Activated T-cell treated with anti-CD3 and anti-CD28 coated beads, Interleukin-2, amount 50 U/mL, for 4 hours (primary cell): ENCODE results near the gene CHD6. TPM values are rescaled to one million over a fixed set of nuclear protein-coding genes. Genes with fewer than 3 reads are reported as not detected.
A peak's percentile ranks its signal among the peaks of the same experiment; 100 is the strongest.

Experiments
- ATAC-seq, 2 donors: fragments of 200-7000 bp; cut with Tn5 transposase; one replicate each; pipeline ENCODE4 v1.10.0; 2021
- DNase-seq: peaks from one replicate; pipeline ENCODE4 v3.0.0-alpha.2; 2020
- H3K27me3 Mint-ChIP-seq: one replicate; pipeline ENCODE4 v1.8.0; 2021; ENCODE audit warnings: low read depth, mixed read lengths
- H3K36me3 Mint-ChIP-seq: one replicate; pipeline ENCODE4 v1.8.0; 2022; ENCODE audit warnings: mixed read lengths; ENCODE audit not compliant: insufficient read depth
- H3K4me1 Mint-ChIP-seq: one replicate; pipeline ENCODE4 v1.8.0; 2021; ENCODE audit warnings: low read depth, mixed read lengths
- H3K4me3 Mint-ChIP-seq: one replicate; pipeline ENCODE4 v1.8.0; 2021; ENCODE audit warnings: mild to moderate bottlenecking, moderate library complexity, mixed read lengths
- H3K9me3 Mint-ChIP-seq: one replicate; pipeline ENCODE4 v1.8.0; 2021; ENCODE audit warnings: mixed read lengths
- total RNA-seq, 3 donors: library from RNA; stranded (reverse); gene quantifications; one replicate each; pipeline ENCODE4 v1.2.1, GENCODE V29; 2021

CHD6 gene
- total RNA-seq, 3 donors from 2014 or later, result 13.7 to 15.8 (median 15.5) TPM

- Mint-ChIP-seq H3K4me1 (peaks cover 6% of the 10 kb centered on the region), H3K27me3 (peaks cover 38% of the 10 kb centered on the region), H3K9me3 (peaks cover 6% of the 10 kb centered on the region), H3K4me3 (peak within 1 kb of the TSS; percentile 33), H3K36me3 (no peaks in the 10 kb centered on the region)
- ATAC-seq, result peak; percentile 32 to 39
- no peak for DNase-seq
These were observed 251.4 kb downstream of the CHD6 start, which contains the start of gene EMILIN3 for GRCh38 chr20:41366546-41367392. Gene EMILIN3, minus strand, starts transcription at chr20:41366818. Its CDS starts 184 bp downstream, at chr20:41366634.

DNA sequence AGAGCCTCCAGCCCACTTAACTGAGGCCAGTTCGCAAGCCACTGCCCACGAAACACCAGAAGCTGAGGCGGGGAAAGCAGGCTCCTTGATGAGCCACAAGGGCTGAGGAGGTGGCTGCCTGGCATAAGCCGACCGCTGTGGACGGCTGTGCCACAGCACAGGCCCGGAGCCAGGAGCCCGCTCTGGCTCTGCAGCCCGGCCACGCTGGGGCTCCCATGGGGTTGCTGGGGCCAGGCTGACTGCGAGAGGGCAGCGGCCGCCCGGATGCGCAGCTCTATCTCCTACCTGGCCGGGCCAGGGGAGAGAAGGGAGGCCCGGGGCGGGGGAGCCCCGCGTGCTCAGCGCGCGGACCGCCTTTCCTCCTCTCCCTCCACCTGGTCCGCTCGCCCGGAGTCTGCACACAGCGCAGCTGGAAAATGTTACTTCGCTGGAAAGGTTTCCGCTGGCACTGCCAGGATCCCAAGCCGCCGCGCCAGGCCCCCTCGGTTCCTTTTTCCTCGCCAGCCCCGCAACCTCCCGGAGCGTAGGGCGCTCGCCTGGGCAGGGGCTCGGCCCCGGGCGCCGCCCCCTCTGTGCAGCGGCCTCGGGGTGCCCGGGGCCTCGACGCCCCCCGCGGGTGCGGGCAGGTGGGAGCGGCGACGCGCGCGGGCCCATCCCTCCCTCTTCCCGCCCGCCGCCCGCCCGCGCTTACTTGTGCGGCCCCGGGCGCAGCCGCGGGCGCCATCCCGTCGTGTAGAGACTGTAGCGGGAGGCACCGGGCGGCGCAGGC is 252.2 kb downstream of the CHD6 start:
- no peak overlapping the region for H3K4me3 Mint-ChIP-seq
- H3K36me3 Mint-ChIP-seq, result no peaks in the 10 kb centered on the region
- peak; percentile 58 to 62 for ATAC-seq
- DNase-seq, result no peak
- H3K4me1 Mint-ChIP-seq, result peaks cover 6% of the 10 kb centered on the region
- peaks cover 38% of the 10 kb centered on the region for H3K27me3 Mint-ChIP-seq
- H3K9me3 Mint-ChIP-seq, result peaks cover under 1% of the 10 kb centered on the region

- ATAC-seq, result no peak
- peaks cover 38% of the 10 kb centered on the region for H3K27me3 Mint-ChIP-seq
- no peak overlapping the region for H3K4me3 Mint-ChIP-seq
- H3K36me3 Mint-ChIP-seq, result no peaks in the 10 kb centered on the region
- DNase-seq, result no peak
- peaks cover 6% of the 10 kb centered on the region for H3K4me1 Mint-ChIP-seq
- H3K9me3 Mint-ChIP-seq, result no peaks in the 10 kb centered on the region
These were observed 253.0 kb downstream of the CHD6 start for GRCh38 chr20:41364967-41365765.

GRCh38 chr20:41364236-41364855 is 253.8 kb downstream of the CHD6 start:
- no peaks in the 10 kb centered on the region for H3K9me3 Mint-ChIP-seq
- DNase-seq (no peak), ATAC-seq (no peak)
- no peaks in the 10 kb centered on the region for H3K36me3 Mint-ChIP-seq
- no peak overlapping the region for H3K4me3 Mint-ChIP-seq
- peaks cover 6% of the 10 kb centered on the region for H3K4me1 Mint-ChIP-seq
- H3K27me3 Mint-ChIP-seq, result peaks cover 31% of the 10 kb centered on the region

DNA sequence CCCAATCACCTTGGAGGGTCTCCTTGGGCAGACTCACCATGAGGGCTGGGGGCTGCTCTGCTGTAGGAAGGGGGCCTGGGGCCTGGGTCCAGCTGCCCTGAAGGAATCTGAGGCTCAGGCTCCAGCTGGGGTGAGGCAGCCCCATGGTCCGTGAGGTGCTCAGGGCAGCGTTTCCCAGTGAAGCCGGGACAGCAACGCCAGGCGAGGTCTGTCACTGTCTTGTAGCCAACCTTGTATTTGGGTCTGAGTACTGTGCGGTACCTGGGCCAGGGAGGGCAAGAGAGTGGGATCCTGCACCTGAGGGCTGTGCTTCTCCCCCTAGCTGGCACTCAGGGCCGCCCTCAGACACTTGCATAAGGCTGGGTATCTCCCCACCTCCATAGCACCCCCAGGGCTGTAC is 254.6 kb downstream of the CHD6 start:
- ATAC-seq (no peak), DNase-seq (no peak)
- Mint-ChIP-seq H3K4me1 (peaks cover 6% of the 10 kb centered on the region), H3K36me3 (no peaks in the 10 kb centered on the region), H3K9me3 (no peaks in the 10 kb centered on the region), H3K27me3 (peaks cover 26% of the 10 kb centered on the region), H3K4me3 (no peak overlapping the region)

DNA sequence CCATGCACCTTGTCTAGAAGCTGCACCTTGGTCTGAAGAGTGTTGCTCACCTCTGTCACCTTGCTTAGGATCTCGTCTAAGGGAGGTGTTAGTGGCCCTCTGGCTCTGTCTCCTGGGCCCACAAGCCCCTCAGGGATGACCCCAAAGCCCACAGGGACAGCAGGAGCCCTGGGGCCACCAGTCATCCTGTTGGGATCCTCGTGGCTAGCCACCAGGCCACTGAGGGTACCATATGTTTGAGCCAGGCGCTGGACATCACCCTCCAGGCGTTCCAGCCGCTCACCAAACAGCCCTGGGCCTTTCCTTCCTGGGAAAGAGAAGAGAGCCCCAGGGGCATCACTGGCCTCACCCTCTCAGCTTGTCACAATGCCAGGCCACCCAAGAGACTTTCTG is 255.4 kb downstream of the CHD6 start:
- Mint-ChIP-seq H3K4me3 (no peak overlapping the region), H3K4me1 (peaks cover 6% of the 10 kb centered on the region), H3K9me3 (no peaks in the 10 kb centered on the region), H3K27me3 (peaks cover 20% of the 10 kb centered on the region), H3K36me3 (no peaks in the 10 kb centered on the region)
- DNase-seq, result no peak
- ATAC-seq, result no peak

DNA sequence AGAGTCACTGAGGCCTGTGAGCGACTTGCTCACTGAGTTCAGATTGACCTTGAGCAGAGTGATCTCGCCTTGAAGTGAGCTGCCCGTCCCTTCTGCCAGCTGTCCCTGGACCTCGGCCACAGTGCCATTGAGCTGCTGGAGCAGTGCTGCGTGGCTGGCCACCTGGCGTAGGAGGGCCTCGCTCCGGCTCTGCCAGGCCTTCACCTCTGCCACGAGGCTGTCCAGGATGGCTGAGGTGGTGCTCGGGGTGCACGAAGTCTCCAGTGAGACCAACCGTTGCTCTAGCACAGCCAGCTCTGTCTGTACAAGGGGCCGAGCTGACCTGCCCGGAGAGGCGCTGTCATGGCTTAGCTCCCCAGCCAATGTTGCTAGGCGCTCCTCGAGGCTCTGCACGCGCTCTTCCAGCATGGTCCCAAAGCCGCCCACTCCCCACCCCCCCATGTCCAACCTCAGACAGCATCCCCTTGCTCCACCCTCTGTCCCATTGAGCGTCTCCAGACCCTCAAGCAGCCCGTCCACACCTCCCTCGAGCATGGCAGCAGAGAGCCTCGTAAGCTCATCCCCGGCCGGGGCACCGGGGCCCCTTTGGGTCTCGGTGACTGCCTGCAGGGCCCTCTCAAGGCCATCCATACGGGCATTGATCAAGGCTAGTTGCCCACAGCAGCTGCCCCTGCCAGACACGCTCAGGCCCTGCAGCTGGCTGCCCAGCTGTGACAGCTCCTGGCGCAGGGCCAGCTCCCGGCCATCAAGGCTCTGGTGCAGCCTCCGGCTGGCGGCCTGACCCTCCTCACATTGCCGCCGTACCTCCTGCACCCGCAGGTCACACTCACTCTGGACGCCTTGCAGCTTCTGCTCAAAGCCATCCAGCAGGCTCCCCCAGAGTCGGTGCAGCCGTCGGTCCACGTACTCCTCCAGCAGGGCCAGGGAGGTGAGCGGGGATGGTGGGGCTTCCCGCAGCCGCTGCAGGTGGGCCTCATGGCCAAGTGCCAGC is 256.1 kb downstream of the CHD6 start:
- Mint-ChIP-seq H3K27me3 (peaks cover 14% of the 10 kb centered on the region), H3K36me3 (no peaks in the 10 kb centered on the region), H3K4me1 (no peaks in the 10 kb centered on the region), H3K4me3 (no peak overlapping the region), H3K9me3 (no peaks in the 10 kb centered on the region)
- no peak for DNase-seq
- no peak for ATAC-seq

- no peaks in the 10 kb centered on the region for H3K4me1 Mint-ChIP-seq
- peaks cover 12% of the 10 kb centered on the region for H3K27me3 Mint-ChIP-seq
- H3K9me3 Mint-ChIP-seq, result no peaks in the 10 kb centered on the region
- DNase-seq, result no peak
- no peak overlapping the region for H3K4me3 Mint-ChIP-seq
- ATAC-seq, result no peak
- H3K36me3 Mint-ChIP-seq, result no peaks in the 10 kb centered on the region
These were observed 257.1 kb downstream of the CHD6 start for GRCh38 chr20:41360831-41361756.

GRCh38 chr20:41359541-41360011 is 258.6 kb downstream of the CHD6 start:
- no peak overlapping the region for H3K4me3 Mint-ChIP-seq
- ATAC-seq (no peak), DNase-seq (no peak)
- no peaks in the 10 kb centered on the region for H3K36me3 Mint-ChIP-seq
- peaks cover 2% of the 10 kb centered on the region for H3K27me3 Mint-ChIP-seq
- H3K9me3 Mint-ChIP-seq, result no peaks in the 10 kb centered on the region
- no peaks in the 10 kb centered on the region for H3K4me1 Mint-ChIP-seq

- no peaks in the 10 kb centered on the region for H3K9me3 Mint-ChIP-seq
- H3K36me3 Mint-ChIP-seq, result no peaks in the 10 kb centered on the region
- no peak overlapping the region for H3K4me3 Mint-ChIP-seq
- no peaks in the 10 kb centered on the region for H3K27me3 Mint-ChIP-seq
- DNase-seq, result no peak
- no peaks in the 10 kb centered on the region for H3K4me1 Mint-ChIP-seq
- ATAC-seq, result no peak
These were observed 259.5 kb downstream of the CHD6 start for GRCh38 chr20:41358717-41359116.

DNA sequence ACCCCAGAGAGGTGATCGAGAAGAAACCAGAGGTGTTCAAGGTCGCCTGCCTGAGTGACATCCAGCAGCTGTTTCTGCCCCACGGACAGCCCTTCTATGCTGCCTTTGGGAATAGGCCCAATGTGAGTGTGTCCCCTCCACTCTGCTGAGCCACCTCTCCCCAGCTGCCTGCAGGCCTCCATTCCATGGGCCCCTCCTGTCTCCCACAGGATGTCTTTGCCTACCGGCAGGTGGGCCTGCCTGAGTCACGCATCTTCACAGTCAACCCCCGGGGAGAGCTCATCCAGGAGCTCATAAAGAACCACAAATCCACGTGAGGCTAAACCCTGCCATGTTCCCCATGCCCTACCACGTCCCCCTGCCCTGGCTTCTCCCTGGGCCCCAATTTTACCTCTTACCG is 259.9 kb downstream of the CHD6 start:
- H3K36me3 Mint-ChIP-seq, result no peaks in the 10 kb centered on the region
- no peak overlapping the region for H3K4me3 Mint-ChIP-seq
- no peaks in the 10 kb centered on the region for H3K27me3 Mint-ChIP-seq
- ATAC-seq, result no peak
- H3K9me3 Mint-ChIP-seq, result no peaks in the 10 kb centered on the region
- no peak for DNase-seq
- no peaks in the 10 kb centered on the region for H3K4me1 Mint-ChIP-seq
